CD4-positive, alpha-beta T cell treated with Interleukin-17A for 1 hour (primary cell): Measurements from ENCODE around the gene PSMD3.

Experiments used
- DNase-seq: peaks from one replicate; pipeline ENCODE4 v3.0.0-alpha.2; 2020

PSMD3 gene

DNA sequence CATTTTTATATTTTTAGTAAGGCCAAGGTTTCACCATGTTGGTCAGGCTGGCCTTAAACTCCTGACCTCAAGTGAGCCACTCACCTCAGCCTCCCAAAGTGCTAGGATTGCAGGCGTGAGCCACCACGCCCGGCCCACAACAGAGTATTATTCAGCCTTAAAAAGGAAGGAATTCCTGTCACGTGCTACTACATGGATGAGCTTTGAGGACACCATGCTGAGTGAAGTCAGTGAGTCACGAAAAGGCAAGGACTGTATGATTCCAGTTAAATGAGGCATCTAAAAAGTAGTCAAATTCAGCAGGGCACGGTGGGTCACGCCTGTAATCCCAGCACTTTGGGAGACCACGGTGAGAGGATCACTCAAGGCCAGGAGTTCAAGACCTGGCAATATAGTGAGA lies 44.3 kb downstream of the PSMD3 start:
- no peak for DNase-seq

DNA sequence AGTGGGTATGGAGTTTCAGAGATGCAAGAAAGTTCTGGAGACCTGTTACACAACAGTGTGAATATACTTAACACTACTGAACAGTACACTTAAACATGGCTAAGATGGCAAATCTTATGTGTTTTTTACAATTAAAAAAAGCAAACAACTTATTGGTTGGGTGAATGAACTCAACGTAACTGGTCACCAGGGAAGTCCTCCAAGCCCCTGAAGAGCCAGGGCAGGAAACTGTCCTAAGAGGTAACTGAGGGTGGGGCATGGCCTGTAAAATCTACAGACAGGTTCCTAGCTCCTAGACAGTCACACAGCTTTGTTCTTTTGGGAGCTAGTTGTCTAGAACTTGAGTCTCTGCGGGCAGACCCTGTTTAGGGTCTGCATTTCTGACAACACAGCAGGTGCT lies 45.0 kb downstream of the PSMD3 start:
- no peak for DNase-seq

DNA sequence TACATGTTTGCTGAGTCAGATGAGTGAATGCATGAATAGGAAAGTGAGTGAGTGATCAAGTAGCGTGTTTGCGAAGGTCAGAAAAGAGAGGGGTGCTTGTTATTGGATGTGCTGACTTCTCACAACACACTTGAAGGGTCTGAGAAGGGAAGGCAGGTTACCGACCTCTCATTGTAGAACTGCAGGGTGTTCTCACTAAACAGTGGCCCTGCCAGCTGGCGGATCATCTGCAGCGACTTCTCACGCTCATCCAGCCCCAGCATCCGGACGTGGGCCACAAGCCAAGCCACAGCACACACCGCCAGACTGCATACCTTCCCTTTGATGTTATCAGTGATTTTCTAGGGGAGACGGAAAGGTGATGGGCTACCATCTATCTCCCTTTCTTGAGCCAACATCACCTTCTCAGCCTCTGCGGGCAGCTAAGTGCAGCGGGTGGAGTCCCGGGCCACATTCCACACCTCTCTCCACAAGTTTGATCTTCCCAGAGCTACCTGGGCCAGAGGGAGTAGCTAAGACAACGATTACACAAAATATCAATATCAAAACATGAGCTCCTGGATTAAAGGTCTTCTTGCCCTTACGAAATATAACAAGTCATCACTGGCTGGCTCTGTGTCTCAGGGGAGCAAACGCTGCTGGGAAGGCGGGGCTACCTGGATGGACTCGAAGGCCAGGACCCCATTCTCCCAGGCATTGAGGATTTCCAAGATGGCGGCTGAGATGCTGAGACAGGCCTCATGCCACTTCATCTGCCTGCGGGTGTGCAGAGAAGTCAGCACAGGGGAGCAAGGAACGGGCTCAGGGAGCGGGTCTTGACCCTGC lies 45.6 kb downstream of the PSMD3 start:
- DNase-seq, result peak; percentile 47

DNA sequence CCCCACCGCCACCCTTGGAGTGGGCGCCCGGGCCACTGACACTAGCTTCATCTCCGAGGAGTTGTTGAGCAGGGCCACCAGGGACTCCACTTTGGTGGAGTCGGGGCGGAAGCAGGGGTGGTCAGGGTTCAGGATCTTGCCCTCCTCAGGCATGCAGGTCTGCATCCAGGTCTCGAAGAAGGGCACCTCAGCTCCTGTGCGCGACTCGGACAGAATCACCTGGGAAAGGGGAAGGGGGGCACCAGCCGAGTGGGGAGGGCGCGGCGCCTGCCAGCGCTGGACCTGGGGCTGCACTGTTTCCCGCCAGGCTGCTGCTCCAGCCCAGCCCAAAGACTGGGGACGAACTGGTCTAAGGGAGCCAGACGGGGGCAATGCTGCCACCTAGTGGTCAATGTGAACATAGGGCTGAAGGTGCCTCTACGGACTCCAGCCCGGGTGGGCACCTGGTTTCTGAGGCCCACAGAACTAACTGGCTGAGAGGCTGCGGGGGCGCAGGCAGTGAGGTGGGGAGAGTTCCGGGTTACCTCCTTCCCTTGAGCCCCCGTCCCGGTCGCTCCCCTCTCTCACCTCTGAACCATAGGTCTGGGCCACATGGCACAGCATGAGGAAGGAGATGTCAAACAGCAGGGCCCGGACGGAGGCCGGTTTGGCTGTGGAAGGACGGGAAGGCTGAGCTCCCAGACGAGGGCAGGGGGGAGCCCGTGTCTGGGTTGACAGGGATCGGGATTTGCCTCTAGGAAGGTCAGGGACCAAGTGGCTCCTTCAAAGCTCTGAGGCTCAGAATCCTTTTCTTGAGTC lies 46.4 kb downstream of the PSMD3 start:
- peak; percentile 78 for DNase-seq

DNA sequence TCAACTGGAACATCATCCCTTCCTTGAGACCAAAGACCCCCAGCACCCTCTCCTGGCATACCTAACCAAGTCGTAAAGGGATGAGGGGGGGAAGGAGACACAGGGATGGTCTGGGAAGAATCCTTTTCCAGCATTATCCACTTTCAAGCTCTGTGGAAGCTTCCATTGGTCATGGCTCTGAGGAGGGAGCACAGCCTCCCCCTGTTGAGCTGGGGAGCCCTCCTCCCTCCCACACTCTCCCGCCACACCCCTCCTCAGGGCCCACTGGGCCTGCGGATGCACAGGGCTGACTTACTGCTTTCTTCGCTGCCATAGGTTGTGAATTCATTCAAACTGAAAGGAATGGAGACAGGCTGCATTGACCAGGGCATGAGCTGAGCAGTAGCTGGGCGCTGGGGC lies 47.0 kb downstream of the PSMD3 start:
- DNase-seq, result no peak

DNA sequence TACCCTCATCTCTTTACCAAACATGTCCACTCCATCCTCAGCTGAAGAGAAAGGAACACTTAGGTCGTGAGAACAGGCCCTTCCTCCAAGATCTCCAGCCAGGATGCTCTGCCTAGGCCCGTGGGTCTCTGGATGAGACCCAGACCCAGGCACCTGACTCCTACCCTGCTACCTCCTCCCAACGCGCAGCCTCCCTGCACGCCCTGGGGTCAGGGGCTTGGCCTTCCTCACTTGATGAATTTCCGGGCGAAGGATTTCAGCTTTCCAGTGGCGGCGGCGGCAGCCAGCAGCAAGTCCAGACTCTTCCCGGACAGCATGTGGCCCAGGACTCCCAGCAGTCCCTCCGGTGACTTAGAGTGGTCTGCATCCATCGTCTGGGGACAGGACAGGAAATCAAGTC lies 48.0 kb downstream of the PSMD3 start:
- no peak for DNase-seq

DNA sequence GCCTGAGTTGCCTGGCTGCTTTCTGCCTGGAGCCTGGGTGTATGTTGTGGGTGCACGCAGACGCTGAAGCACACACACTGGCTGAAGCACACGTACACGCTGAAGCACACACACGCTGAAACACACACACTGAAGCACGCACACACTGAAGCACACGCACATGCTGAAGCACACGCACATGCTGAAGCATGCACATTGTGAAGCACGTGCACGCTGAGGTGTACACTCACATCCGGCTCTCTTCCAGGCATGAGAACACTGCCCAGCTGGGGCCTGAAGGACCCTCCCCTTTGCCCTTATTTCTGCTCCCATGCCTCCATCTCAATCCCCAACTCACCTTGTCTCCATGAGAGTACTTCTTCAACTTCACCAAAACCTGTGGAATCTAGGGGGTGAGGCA lies 51.1 kb downstream of the PSMD3 start:
- DNase-seq, result no peak

DNA sequence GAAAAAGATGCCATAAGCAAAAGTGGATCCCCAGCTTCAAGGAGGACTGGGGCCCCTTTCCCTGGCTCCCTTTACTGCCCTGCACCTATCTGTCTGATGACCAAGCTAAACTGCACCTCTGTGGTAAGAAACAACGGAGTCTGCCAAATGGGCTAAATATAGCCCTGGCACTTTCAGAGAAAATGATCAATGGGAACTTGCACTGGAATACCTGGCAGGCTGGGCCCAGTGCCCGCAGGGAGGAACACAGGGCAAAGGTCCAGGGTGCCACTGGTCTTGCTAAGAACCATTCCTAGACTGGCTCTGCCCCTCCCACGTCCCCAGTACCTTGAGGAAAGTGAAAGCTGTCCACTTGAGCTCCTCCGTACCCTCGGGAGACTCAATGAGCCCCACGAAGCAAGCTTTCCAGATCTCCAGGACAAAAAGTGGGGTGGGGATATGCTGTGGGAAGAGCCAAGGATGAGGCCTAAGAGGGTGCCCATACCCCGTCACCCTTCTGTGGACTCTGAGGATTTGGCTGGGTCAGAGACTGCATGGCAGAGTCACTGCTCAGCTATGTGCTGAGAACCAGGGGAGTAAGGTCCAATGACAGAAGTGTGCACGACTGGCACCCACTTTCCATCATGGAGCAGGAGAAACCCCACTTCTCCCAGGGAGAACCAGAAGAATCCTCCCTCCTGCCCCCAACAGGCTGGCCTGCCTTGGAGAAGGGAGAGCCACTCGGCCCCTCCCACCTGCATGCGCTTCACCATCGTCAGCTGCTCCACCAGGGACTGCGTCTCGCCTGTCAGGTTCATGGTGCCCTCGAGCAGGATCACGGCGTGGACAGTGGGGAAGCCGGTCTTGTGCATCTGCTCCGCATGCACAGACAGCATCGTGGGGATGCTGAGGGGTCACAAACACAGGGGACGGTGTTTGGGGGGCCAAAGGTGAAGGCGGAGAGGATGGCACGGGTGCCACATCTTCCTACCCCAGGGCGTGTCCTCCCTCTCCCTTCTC lies 52.0 kb downstream of the PSMD3 start:
- DNase-seq, result no peak

DNA sequence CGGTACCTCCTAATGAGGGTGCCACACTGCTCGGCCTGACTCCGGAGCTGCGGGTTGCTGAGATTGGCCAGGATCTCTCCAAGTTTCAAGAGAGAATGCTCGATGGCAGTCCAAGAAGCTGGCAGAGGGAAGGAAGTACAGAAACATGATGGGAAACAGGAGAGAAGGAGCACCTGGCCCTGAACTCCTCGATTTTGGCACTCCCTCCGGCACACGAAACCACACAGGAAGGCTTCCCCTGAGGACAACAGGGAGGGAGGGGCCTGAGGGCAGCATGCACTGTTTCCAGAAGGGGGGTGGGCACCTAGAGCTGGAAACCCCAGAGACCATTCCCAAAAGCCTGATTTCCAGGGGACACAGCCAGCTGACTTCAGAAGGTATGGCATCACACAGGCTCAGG lies 52.7 kb downstream of the PSMD3 start:
- DNase-seq, result no peak

DNA sequence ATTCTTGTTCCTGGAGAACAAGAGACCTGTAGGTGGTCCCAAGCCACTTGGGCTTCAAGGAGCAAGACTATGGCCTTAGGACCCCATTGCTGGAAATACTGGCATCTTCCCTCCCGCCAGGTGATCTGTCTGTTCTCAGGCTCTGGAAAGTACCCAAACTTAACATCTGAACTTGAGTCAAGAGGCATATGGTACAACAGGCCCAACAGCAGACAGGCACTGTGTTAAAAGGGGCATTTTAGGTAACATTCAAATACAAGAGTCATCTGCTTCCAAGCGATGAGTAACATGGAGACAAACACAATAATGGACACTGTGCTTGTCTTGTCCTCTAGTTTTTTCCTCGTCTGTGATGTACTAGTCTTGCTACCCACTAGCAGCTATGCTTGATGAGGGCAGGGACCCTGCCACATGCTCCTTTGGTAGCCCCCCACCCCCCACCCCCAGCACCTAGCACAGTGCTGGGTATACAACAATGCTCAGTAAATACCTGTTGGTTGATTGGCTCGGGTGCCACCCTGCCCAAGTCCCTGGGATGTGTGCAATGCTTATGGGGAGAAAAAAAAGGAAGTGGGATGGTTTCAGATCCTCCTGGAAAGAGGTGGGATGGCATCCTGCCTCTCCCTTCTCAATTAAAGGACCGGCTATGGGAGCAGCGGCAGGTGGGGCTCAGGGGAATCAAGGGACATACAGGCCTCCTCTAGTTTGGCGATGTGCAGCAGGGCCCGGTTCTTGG lies 54.0 kb downstream of the PSMD3 start:
- DNase-seq, result no peak

DNA sequence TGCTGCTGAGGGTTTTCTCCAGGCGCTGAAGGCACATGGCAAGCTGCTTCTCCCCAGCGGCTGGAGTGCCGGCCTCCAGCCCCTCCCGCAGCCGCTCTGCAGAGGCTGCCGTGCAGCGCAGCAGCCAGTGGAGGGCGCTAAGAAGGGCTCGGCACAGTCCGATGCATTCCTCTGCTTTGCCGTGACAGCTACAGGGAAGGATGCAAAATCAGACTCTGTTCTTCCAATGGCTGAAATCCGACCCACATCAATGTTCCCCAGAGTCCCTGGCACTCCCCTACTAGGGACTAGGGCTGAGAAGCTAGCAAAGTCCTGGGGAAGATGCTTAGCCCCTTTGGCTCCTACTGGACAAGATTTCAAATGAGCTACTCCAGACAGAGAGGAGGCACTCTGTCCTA lies 54.6 kb downstream of the PSMD3 start:
- DNase-seq, result no peak

DNA sequence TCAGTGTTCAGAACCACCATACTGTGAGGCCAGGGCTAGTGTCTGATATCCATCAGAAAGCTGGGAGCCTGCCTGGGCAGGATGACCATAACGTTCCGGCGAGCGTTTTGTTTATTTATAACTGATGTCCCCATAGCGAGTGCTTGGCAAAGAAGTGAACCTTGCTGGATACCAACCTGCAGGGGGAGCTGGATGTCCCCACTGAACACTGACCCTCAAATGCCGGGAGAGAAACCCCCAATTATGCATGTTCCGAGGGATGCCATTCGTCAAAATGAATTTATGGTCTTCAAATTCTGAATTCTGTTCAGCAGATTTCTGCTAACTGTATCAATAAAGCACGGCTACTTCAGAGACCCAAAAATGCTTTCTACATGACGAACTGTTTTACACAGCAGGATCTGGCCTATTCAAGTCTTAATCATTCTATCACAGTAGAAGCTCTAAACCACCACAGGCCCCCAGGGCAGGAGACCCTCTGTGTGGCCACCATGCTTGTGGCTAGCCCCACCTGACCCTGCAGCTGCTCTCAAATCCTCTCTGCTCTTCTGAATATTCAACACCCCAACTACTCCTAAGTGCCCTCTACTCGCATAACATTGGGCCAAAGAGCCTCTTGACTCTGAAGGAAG lies 58.4 kb downstream of the PSMD3 start:
- DNase-seq, result peak; percentile 7

DNA sequence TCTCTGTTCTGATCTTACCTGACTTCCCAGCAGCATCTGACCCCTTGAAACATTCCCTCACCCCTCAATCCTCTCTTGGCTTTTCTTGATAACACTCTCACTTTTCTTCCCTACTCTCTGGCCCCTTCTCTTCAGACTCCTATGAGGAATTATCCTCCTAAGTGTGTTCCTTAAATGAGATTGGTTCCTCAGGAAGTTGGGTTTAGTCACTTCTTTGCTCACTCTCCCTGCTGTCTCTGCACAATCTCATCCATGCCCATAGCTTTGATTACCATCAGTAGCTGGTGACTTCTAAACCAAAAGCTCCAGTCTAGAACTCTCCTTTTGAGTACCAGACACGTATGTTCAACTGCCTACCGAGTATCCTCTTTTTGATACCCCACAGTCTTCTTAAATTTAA lies 60.6 kb downstream of the PSMD3 start:
- no peak for DNase-seq
